Liver (tissue), 9 donors: ENCODE results near the gene NDUFB2. TPM values are rescaled to one million over a fixed set of nuclear protein-coding genes. Genes with fewer than 3 reads are reported as not detected.

ENCODE experiments used
- DNase-seq: peaks from one replicate; pipeline ENCODE4 v3.0.0-alpha.2; 2017; ENCODE audit warnings: low spot score
- H3K27ac ChIP-seq, 2 donors: one replicate each; pipeline ENCODE4 v1.7.0; 2013; ENCODE audit warnings: inconsistent platforms in 2 of 2, low read length in 2 of 2, control low read depth in 1 of 2, low read depth in 1 of 2, mild to moderate bottlenecking in 1 of 2
- H3K27me3 ChIP-seq, 4 donors: one replicate each; pipeline versions ENCODE4 v1.6.1 to v1.7.0; 2013; ENCODE audit warnings: low read length in 3 of 4, inconsistent platforms in 1 of 4, mild to moderate bottlenecking in 1 of 4, moderate library complexity in 1 of 4; ENCODE audit not compliant: control insufficient read depth in 4 of 4, insufficient read depth in 4 of 4
- H3K36me3 ChIP-seq, 4 donors: one replicate each; pipeline versions ENCODE4 v1.6.1 to v1.7.0; 2013; ENCODE audit warnings: low read length in 3 of 4, mild to moderate bottlenecking in 3 of 4, low read depth in 1 of 4, moderate library complexity in 1 of 4; ENCODE audit not compliant: control insufficient read depth in 4 of 4, insufficient read depth in 3 of 4
- H3K4me1 ChIP-seq, 4 donors: one replicate each; pipeline versions ENCODE4 v1.6.1 to v1.7.0; 2013; ENCODE audit warnings: low read length in 3 of 4, mild to moderate bottlenecking in 3 of 4, moderate library complexity in 1 of 4; ENCODE audit not compliant: control insufficient read depth in 4 of 4, insufficient read depth in 4 of 4
- H3K4me3 ChIP-seq, 3 donors: one replicate each; pipeline versions ENCODE4 v1.6.1 to v1.7.0; 2013; ENCODE audit warnings: low read length in 3 of 3, control low read depth in 1 of 3, low read depth in 1 of 3, mild to moderate bottlenecking in 1 of 3
- H3K9ac ChIP-seq, 2 donors: one replicate each; pipeline ENCODE4 v1.7.0; 2013; ENCODE audit warnings: low read length in 2 of 2, mild to moderate bottlenecking in 2 of 2, moderate library complexity in 2 of 2, control low read depth in 1 of 2, low read depth in 1 of 2
- H3K9me3 ChIP-seq, 4 donors: one replicate each; pipeline versions ENCODE4 v1.6.1 to v1.7.0; 2013; ENCODE audit warnings: low read length in 3 of 4; ENCODE audit not compliant: control insufficient read depth in 4 of 4
- ATF3 ChIP-seq: IDR thresholded peaks from 2 replicates; pipeline ENCODE4 v1.6.1; 2016; ENCODE audit warnings: antibody characterized with exemption
- CTCF ChIP-seq: fragments of 150-350 bp; IDR thresholded peaks from 2 replicates; pipeline ENCODE4 v1.5.1; 2017; ENCODE audit warnings: improper control_type of control experiment, low read depth, low read length; ENCODE audit not compliant: missing input control
- EGR1 ChIP-seq, 2 donors: IDR thresholded peaks; 2 replicates each; pipeline ENCODE4 v1.6.1; 2016 to 2018; ENCODE audit warnings: antibody characterized with exemption in 2 of 2, low read depth in 2 of 2
- FOXA1 ChIP-seq: IDR thresholded peaks from 2 replicates; pipeline ENCODE4 v1.6.1; 2016; ENCODE audit warnings: antibody characterized with exemption
- FOXA2 ChIP-seq: IDR thresholded peaks from 2 replicates; pipeline ENCODE4 v1.6.1; 2016; ENCODE audit warnings: antibody characterized with exemption
- GABPA ChIP-seq, 2 donors: IDR thresholded peaks in 1 of 2; conservative IDR thresholded peaks in 1 of 2; 2 replicates each; pipeline ENCODE4 v1.6.1; 2016; ENCODE audit warnings: antibody characterized with exemption in 2 of 2, mild to moderate bottlenecking in 1 of 2, moderate library complexity in 1 of 2
- HNF4A ChIP-seq, 2 donors: conservative IDR thresholded peaks; 2 replicates each; pipeline ENCODE4 v1.6.1; 2016; ENCODE audit warnings: antibody characterized with exemption in 2 of 2, mild to moderate bottlenecking in 2 of 2
- HNF4G ChIP-seq: IDR thresholded peaks from 2 replicates; pipeline ENCODE4 v1.6.1; 2016; ENCODE audit warnings: antibody characterized with exemption
- JUND ChIP-seq, 2 donors: IDR thresholded peaks; 2 replicates each; pipeline ENCODE4 v1.6.1; 2016; ENCODE audit warnings: antibody characterized with exemption in 2 of 2
- MAX ChIP-seq: IDR thresholded peaks from 2 replicates; pipeline ENCODE4 v1.6.1; 2016; ENCODE audit warnings: antibody characterized with exemption
- NR2F2 ChIP-seq: IDR thresholded peaks from 2 replicates; pipeline ENCODE4 v1.6.1; 2016; ENCODE audit warnings: antibody characterized with exemption
- RAD21 ChIP-seq, 2 donors: IDR thresholded peaks; 2 replicates each; pipeline ENCODE4 v1.6.1; 2016; ENCODE audit warnings: antibody characterized with exemption in 2 of 2, mild to moderate bottlenecking in 2 of 2
- REST ChIP-seq: IDR thresholded peaks from 2 replicates; pipeline ENCODE4 v1.6.1; 2016; ENCODE audit warnings: antibody characterized with exemption, mild to moderate bottlenecking
- RXRA ChIP-seq, 2 donors: IDR thresholded peaks; 2 replicates each; pipeline ENCODE4 v1.6.1; 2017 to 2018; ENCODE audit warnings: antibody characterized with exemption in 2 of 2, mild to moderate bottlenecking in 1 of 2
- SP1 ChIP-seq: IDR thresholded peaks from 2 replicates; pipeline ENCODE4 v1.6.1; 2018; ENCODE audit warnings: antibody characterized with exemption, mild to moderate bottlenecking
- TAF1 ChIP-seq: conservative IDR thresholded peaks from 2 replicates; pipeline ENCODE4 v1.6.1; 2016; ENCODE audit warnings: antibody characterized with exemption, mild to moderate bottlenecking
- YY1 ChIP-seq: IDR thresholded peaks from 2 replicates; pipeline ENCODE4 v1.6.1; 2016; ENCODE audit warnings: antibody characterized with exemption, mild to moderate bottlenecking
- ZBTB33 ChIP-seq: IDR thresholded peaks from 2 replicates; pipeline ENCODE4 v1.6.1; 2016; ENCODE audit warnings: antibody characterized with exemption
- WGBS: extraction: QIAGEN DNeasy Blood & Tissue Kit; methylation state at CpG from one replicate; pipeline ENCODE4 v1.1.7; 2013; 5-methylcytosine and 5-hydroxymethylcytosine counted together
- polyA plus RNA-seq, 2 donors: library from polyadenylated mRNA; stranded (reverse) in 1 of 2; unstranded in 1 of 2; fragments of 200-250 nt in 1 of 2; fragments of >200 nt in 1 of 2; fragmentation: Nextera tagmentation in 1 of 2; extraction: Ambion mirVana in 1 of 2; gene quantifications; one replicate each; pipeline versions ENCODE4 v1.2.1 to v1.2.3, GENCODE V29; 2013 to 2015
- total RNA-seq, 2 donors: library from RNA; depleted of rRNA; stranded (reverse); fragments of >200 nt; gene quantifications; one replicate each; pipeline ENCODE4 v1.2.3, GENCODE V29; 2014
- donor health status: healthy.
- donor health status: healthy.
- donor health status: healthy.
- donor health status: healthy.
- donor health status: healthy.

NDUFB2 gene
- total and polyA plus RNA-seq, 4 donors = 60.4 to 435 (median 150) TPM

GRCh38 chr7:140686921-140687320, 9.6 kb upstream of the NDUFB2 start:
- DNase-seq = no peak
- Histone ChIP-seq H3K36me3 (peaks cover 0 to 8% (median 5%) of the 10 kb centered on the region in 4 donors), H3K9me3 (no peaks in the 10 kb centered on the region), H3K27me3 (no peaks in the 10 kb centered on the region), H3K9ac (no peak overlapping the region), H3K4me1 (peaks cover 0 to 6% (median 3%) of the 10 kb centered on the region in 4 donors), H3K4me3 (no peak overlapping the region), H3K27ac (no peak overlapping the region)
- TF ChIP-seq RAD21 (IDR thresholded peaks at IDR 0.05) = no peak
- no peak for TF ChIP-seq HNF4A (conservative IDR thresholded peaks at IDR 0.05)
- TF ChIP-seq HNF4G = no peak
- TF ChIP-seq GABPA (IDR thresholded peaks at IDR 0.05 in 1 of 2, conservative IDR thresholded peaks at IDR 0.05 in 1 of 2) = no peak
- TF ChIP-seq SP1 = no peak
- no peak for TF ChIP-seq CTCF
- TF ChIP-seq EGR1 (IDR thresholded peaks at IDR 0.05; ENCODE audit: low read depth in 2 of 2) = no peak
- no peak for TF ChIP-seq YY1
- no peak for TF ChIP-seq ZBTB33
- no peak for TF ChIP-seq FOXA2
- TF ChIP-seq RXRA (IDR thresholded peaks at IDR 0.05) = no peak
- no peak for TF ChIP-seq NR2F2
- TF ChIP-seq REST = no peak
- no peak for TF ChIP-seq ATF3
- no peak for TF ChIP-seq MAX
- TF ChIP-seq TAF1 = no peak
- no peak for TF ChIP-seq FOXA1
- WGBS = 98% methylated on average over 11 of the region's 11 CpGs

- Histone ChIP-seq H3K27ac (no peak overlapping the region), H3K9me3 (no peaks in the 10 kb centered on the region), H3K4me1 (peaks cover 0 to 6% (median 3%) of the 10 kb centered on the region in 4 donors), H3K9ac (no peak overlapping the region), H3K27me3 (no peaks in the 10 kb centered on the region), H3K36me3 (peaks cover 0 to 8% (median 4%) of the 10 kb centered on the region in 4 donors), H3K4me3 (no peak overlapping the region)
- DNase-seq = no peak
- 96% methylated on average over 6 of the region's 6 CpGs for whole genome bisulfite sequencing
- TF ChIP-seq SP1 (no peak), NR2F2 (no peak), FOXA1 (no peak), EGR1 (IDR thresholded peaks at IDR 0.05; ENCODE audit: low read depth in 2 of 2) (no peak), TAF1 (no peak), FOXA2 (no peak), HNF4A (conservative IDR thresholded peaks at IDR 0.05) (no peak), RXRA (IDR thresholded peaks at IDR 0.05) (no peak), ZBTB33 (no peak), HNF4G (no peak), REST (no peak), GABPA (IDR thresholded peaks at IDR 0.05 in 1 of 2, conservative IDR thresholded peaks at IDR 0.05 in 1 of 2) (no peak), JUND (IDR thresholded peaks at IDR 0.05) (no peak), RAD21 (IDR thresholded peaks at IDR 0.05) (no peak)
Measured at GRCh38 chr7:140688341-140688740, 8.2 kb upstream of the NDUFB2 start.
